GM19328 (cell line): ENCODE results near the gene MSH2.
"Not testable (repeated sequence)": the region's sequence is repeated elsewhere in the genome, so short reads cannot be mapped to it uniquely, and the experiment has no call there.

Experiments used
- ATAC-seq: cut with Tn5 transposase; IDR thresholded peaks from one replicate; pipeline ENCODE4 v1.9.1; 2021; ENCODE audit warnings: mild to moderate bottlenecking, moderate library complexity; ENCODE audit not compliant: unreplicated experiment

Gene MSH2

GRCh38 chr2:47406649-47407330, 3.8 kb downstream of the MSH2 start:
- not testable (repeated sequence) for ATAC-seq

GRCh38 chr2:47407976-47408375, 5.0 kb downstream of the MSH2 start:
- ATAC-seq = not testable (repeated sequence)

GRCh38 chr2:47414682-47415458, 11.9 kb downstream of the MSH2 start:
- ATAC-seq = no peak

- no peak for ATAC-seq
These were observed 17.3 kb downstream of the MSH2 start for GRCh38 chr2:47420214-47420613.

- not testable (repeated sequence) for ATAC-seq
These were observed 17.7 kb downstream of the MSH2 start for GRCh38 chr2:47420683-47421082.

- no peak for ATAC-seq
These were observed 19.1 kb downstream of the MSH2 start for GRCh38 chr2:47422016-47422415.

- no peak for ATAC-seq
These were observed 19.6 kb downstream of the MSH2 start for GRCh38 chr2:47422560-47422959.

GRCh38 chr2:47426786-47427185, 23.8 kb downstream of the MSH2 start:
- no peak for ATAC-seq

- ATAC-seq = no peak
These were observed 26.8 kb downstream of the MSH2 start for GRCh38 chr2:47429795-47430194.

- ATAC-seq = not testable (repeated sequence)
These were observed 30.1 kb downstream of the MSH2 start for GRCh38 chr2:47433006-47433405.

- not testable (repeated sequence) for ATAC-seq
These were observed 30.5 kb downstream of the MSH2 start for GRCh38 chr2:47433445-47433844.

GRCh38 chr2:47437287-47437686, 34.3 kb downstream of the MSH2 start:
- ATAC-seq = no peak

- ATAC-seq = no peak
These were observed 35.1 kb downstream of the MSH2 start for GRCh38 chr2:47438106-47438505.

GRCh38 chr2:47438783-47439182, 35.8 kb downstream of the MSH2 start:
- ATAC-seq = no peak

- no peak for ATAC-seq
These were observed 48.8 kb downstream of the MSH2 start for GRCh38 chr2:47451790-47452189.

- no peak for ATAC-seq
These were observed 49.8 kb downstream of the MSH2 start for GRCh38 chr2:47452761-47453160.

GRCh38 chr2:47454818-47455217, 51.9 kb downstream of the MSH2 start:
- ATAC-seq = not testable (repeated sequence)

- no peak for ATAC-seq
These were observed 52.5 kb downstream of the MSH2 start for GRCh38 chr2:47455411-47455810.

- ATAC-seq = no peak
These were observed 53.9 kb downstream of the MSH2 start for GRCh38 chr2:47456851-47457250.

GRCh38 chr2:47457268-47457667, 54.3 kb downstream of the MSH2 start:
- ATAC-seq = no peak

GRCh38 chr2:47459021-47459420, 56.1 kb downstream of the MSH2 start:
- ATAC-seq = no peak

GRCh38 chr2:47460766-47461165, 57.8 kb downstream of the MSH2 start:
- ATAC-seq = no peak
